H1 (cell line): ENCODE results near the gene ZCCHC9. TPM values are rescaled to one million over a fixed set of nuclear protein-coding genes. Genes with fewer than 3 reads are reported as not detected.

Experiments used
- CTCF ChIA-PET: fragments of 300-600 bp; sonication (Branson Sonifier 250); formaldehyde crosslinking; loops from one replicate; lab custom pipeline; 2021; ENCODE audit not compliant: partially characterized antibody; lab: Charles Lee
- POLR2A ChIA-PET: fragments of 300-600 bp; sonication (Branson Sonifier 250); formaldehyde crosslinking; loops from one replicate; lab custom pipeline; 2021; ENCODE audit warnings: inconsistent platforms; ENCODE audit not compliant: partially characterized antibody; lab: Charles Lee
- DNase-seq, 2 experiments: peaks; one replicate each; pipeline versions ENCODE4 v3.0.0 to v3.0.0-alpha.2; 2010 to 2022; ENCODE audit warnings: low spot score in 2 of 2, low read depth in 1 of 2, mixed read lengths in 1 of 2
- FAIRE-seq: peaks from 2 replicates; lab custom pipeline; 2011; peaks lifted over from hg19 to GRCh38; lab: Jason Lieb, UNC
- H2AFZ ChIP-seq: 2 replicates; pipeline ENCODE4 v1.8.1; 2012; ENCODE audit warnings: low read length, inconsistent platforms
- H2AK5ac ChIP-seq: 2 replicates; pipeline ENCODE4 v1.6.1; 2013; ENCODE audit warnings: low read depth, low read length
- H2BK120ac ChIP-seq: replicated peaks from 2 replicates; pipeline ENCODE3; 2013; ENCODE audit warnings: low read depth, low read length, inconsistent platforms
- H2BK12ac ChIP-seq: 2 replicates; pipeline ENCODE4 v1.6.1; 2013; ENCODE audit warnings: low read depth, low read length
- H2BK15ac ChIP-seq: 2 replicates; pipeline ENCODE4 v1.6.1; 2013; ENCODE audit warnings: low read length
- H2BK20ac ChIP-seq: 2 replicates; pipeline ENCODE4 v1.6.1; 2013; ENCODE audit warnings: low read length
- H2BK5ac ChIP-seq: 2 replicates; pipeline ENCODE4 v1.6.1; 2013; ENCODE audit warnings: low read depth, low read length
- H3K14ac ChIP-seq: 2 replicates; pipeline ENCODE4 v1.6.1; 2013; ENCODE audit warnings: inconsistent platforms; ENCODE audit not compliant: insufficient read length
- H3K18ac ChIP-seq: 2 replicates; pipeline ENCODE4 v1.6.1; 2013; ENCODE audit warnings: low read length; ENCODE audit errors: extremely low read depth
- H3K23ac ChIP-seq: 2 replicates; pipeline ENCODE4 v1.6.1; 2013; ENCODE audit warnings: inconsistent platforms; ENCODE audit not compliant: insufficient read length
- H3K23me2 ChIP-seq: 2 replicates; pipeline ENCODE4 v1.6.1; 2013; ENCODE audit warnings: low read depth, low read length
- H3K27ac ChIP-seq: 2 replicates; pipeline ENCODE4 v1.6.1; 2011; ENCODE audit warnings: low read depth, low read length, inconsistent platforms
- H3K27me3 ChIP-seq, 4 experiments: replicated peaks in 1 of 4; 1 replicate in 1 of 4; 2 replicates in 3 of 4; pipeline versions ENCODE4 v1.6.1 to v1.8.1; 2011 to 2013; ENCODE audit warnings: low read length in 3 of 4, mild to moderate bottlenecking in 3 of 4, inconsistent platforms in 2 of 4, mixed read lengths in 2 of 4, moderate library complexity in 1 of 4; ENCODE audit not compliant: control insufficient read depth in 3 of 4, insufficient read depth in 3 of 4; ENCODE audit errors: extremely low read depth in 1 of 4
- H3K36me3 ChIP-seq, 4 experiments: 2 replicates each; pipeline versions ENCODE4 v1.6.1 to v1.8.1; 2011 to 2013; ENCODE audit warnings: mild to moderate bottlenecking in 4 of 4, low read length in 3 of 4, moderate library complexity in 2 of 4, control low read depth in 1 of 4, inconsistent platforms in 1 of 4; ENCODE audit not compliant: insufficient read depth in 4 of 4, control insufficient read depth in 2 of 4
- H3K4ac ChIP-seq: replicated peaks from 2 replicates; pipeline ENCODE3; 2013; ENCODE audit warnings: low read length, low read depth, mixed read lengths, inconsistent platforms; ENCODE audit not compliant: insufficient read length
- H3K4me1 ChIP-seq, 4 experiments: replicated peaks in 1 of 4; 1 replicate in 1 of 4; 2 replicates in 3 of 4; pipeline versions ENCODE4 v1.6.1 to v1.8.1; 2011 to 2013; ENCODE audit warnings: low read length in 3 of 4, inconsistent platforms in 2 of 4, mixed read lengths in 1 of 4; ENCODE audit not compliant: insufficient read depth in 4 of 4, control insufficient read depth in 3 of 4
- H3K4me2 ChIP-seq, 2 experiments: 2 replicates each; pipeline versions ENCODE4 v1.6.1 to v1.8.1; 2011 to 2013; ENCODE audit warnings: low read depth in 2 of 2, low read length in 2 of 2, control low read depth in 1 of 2, inconsistent platforms in 1 of 2, mild to moderate bottlenecking in 1 of 2; ENCODE audit not compliant: insufficient read depth in 1 of 2
- H3K4me3 ChIP-seq, 4 experiments: fragments of 200-600, 300-600 bp in 1 of 4; sonication (generic), shearing (Covaris generic), sonication (Bioruptor Twin) in 1 of 4; 2 replicates each; pipeline versions ENCODE4 v1.5.1 to v1.8.1; 2011 to 2016; ENCODE audit warnings: low read length in 4 of 4, low read depth in 3 of 4, control low read depth in 2 of 4, inconsistent platforms in 2 of 4, mild to moderate bottlenecking in 2 of 4, mixed read lengths in 1 of 4, moderate library complexity in 1 of 4; ENCODE audit not compliant: insufficient read depth in 2 of 4; ENCODE audit errors: extremely low read depth in 1 of 4
- H3K56ac ChIP-seq: replicated peaks from 2 replicates; pipeline ENCODE3; 2013; ENCODE audit warnings: low read depth, mild to moderate bottlenecking, mixed read lengths, low read length, inconsistent platforms; ENCODE audit not compliant: insufficient read length
- H3K79me1 ChIP-seq: 2 replicates; pipeline ENCODE4 v1.6.1; 2013; ENCODE audit warnings: low read depth, low read length, control low read depth
- H3K79me2 ChIP-seq, 2 experiments: 2 replicates each; pipeline versions ENCODE4 v1.6.1 to v1.8.1; 2012 to 2013; ENCODE audit warnings: low read length in 2 of 2, mild to moderate bottlenecking in 2 of 2, inconsistent platforms in 1 of 2; ENCODE audit not compliant: insufficient read depth in 2 of 2, control insufficient read depth in 1 of 2
- H3K9ac ChIP-seq, 4 experiments: replicated peaks in 1 of 4; 1 replicate in 1 of 4; 2 replicates in 3 of 4; pipeline versions ENCODE4 v1.6.1 to v1.8.1; 2011 to 2013; ENCODE audit warnings: low read depth in 3 of 4, low read length in 3 of 4, control low read depth in 2 of 4, mild to moderate bottlenecking in 2 of 4, moderate library complexity in 2 of 4, inconsistent platforms in 1 of 4; ENCODE audit errors: extremely low read depth in 1 of 4
- H3K9me3 ChIP-seq, 2 experiments: 2 replicates each; pipeline versions ENCODE4 v1.6.1 to v1.8.1; 2012 to 2013; ENCODE audit warnings: mild to moderate bottlenecking in 2 of 2, moderate library complexity in 2 of 2, control low read depth in 1 of 2, inconsistent platforms in 1 of 2, low read depth in 1 of 2, low read length in 1 of 2, mixed read lengths in 1 of 2; ENCODE audit not compliant: insufficient read depth in 2 of 2
- H4K20me1 ChIP-seq, 2 experiments: replicated peaks in 1 of 2; 2 replicates each; pipeline versions ENCODE3 to v1.8.1; 2011 to 2013; ENCODE audit warnings: inconsistent platforms in 2 of 2, low read length in 2 of 2, mild to moderate bottlenecking in 1 of 2; ENCODE audit not compliant: insufficient read depth in 2 of 2, control insufficient read depth in 1 of 2
- H4K5ac ChIP-seq: 2 replicates; pipeline ENCODE4 v1.6.1; 2013; ENCODE audit warnings: low read length, low read depth, mixed read lengths, inconsistent platforms; ENCODE audit not compliant: insufficient read length
- H4K8ac ChIP-seq: 2 replicates; pipeline ENCODE4 v1.8.0; 2013; ENCODE audit warnings: mild to moderate bottlenecking, moderate library complexity, low read length, inconsistent platforms; ENCODE audit not compliant: insufficient read depth; ENCODE audit errors: extremely low read depth
- H4K91ac ChIP-seq: replicated peaks from 2 replicates; pipeline ENCODE3; 2013; ENCODE audit warnings: low read length, mixed read lengths, inconsistent platforms; ENCODE audit not compliant: insufficient read length
- FOSL1 ChIP-seq: IDR thresholded peaks from 2 replicates; pipeline ENCODE4 v1.6.1; 2011; ENCODE audit warnings: mild to moderate bottlenecking, low read depth, low read length, moderate library complexity; ENCODE audit not compliant: insufficient read depth
- JUN ChIP-seq: IDR thresholded peaks from 2 replicates; pipeline ENCODE4 v1.6.1; 2011; ENCODE audit warnings: low read depth, mild to moderate bottlenecking, improper control_type of control experiment, low read length
- PHF8 ChIP-seq: fragments of 200-600 bp; sonication (generic); conservative IDR thresholded peaks from 2 replicates; pipeline ENCODE4 v1.7.1; 2012; ENCODE audit warnings: low read depth, mild to moderate bottlenecking, inconsistent platforms, low read length, moderate library complexity
- SIN3A ChIP-seq, 2 experiments: IDR thresholded peaks in 1 of 2; conservative IDR thresholded peaks in 1 of 2; 2 replicates each; pipeline ENCODE4 v1.6.1; 2011 to 2012; ENCODE audit warnings: low read length in 2 of 2, improper control_type of control experiment in 1 of 2, low read depth in 1 of 2, mild to moderate bottlenecking in 1 of 2
- WGBS, 2 experiments: shearing (Covaris generic) in 1 of 2; methylation state at CpG; one replicate each; pipeline versions ENCODE4 v1.1.6 to v1.1.7; 2013 to 2015; ENCODE audit warnings: low lambda C conversion rate in 2 of 2, mixed read lengths in 2 of 2, inconsistent platforms in 1 of 2, low coverage in 1 of 2, missing lambda C conversion rate in 1 of 2; ENCODE audit not compliant: insufficient replicate concordance in 2 of 2, insufficient coverage in 1 of 2, insufficient read length in 1 of 2; ENCODE audit errors: extremely low coverage in 1 of 2, missing lambda C conversion rate in 1 of 2; 5-methylcytosine and 5-hydroxymethylcytosine counted together
- polyA plus RNA-seq, 7 experiments: library from polyadenylated mRNA; depleted of rRNA in 3 of 7; stranded (reverse) in 5 of 7; unstranded in 2 of 7; fragments of >200 nt in 5 of 7; fragments of 200-250 nt in 2 of 7; gene quantifications; 1 replicate in 5 of 7; 2 replicates in 1 of 7; 4 replicates in 1 of 7; pipeline versions ENCODE4 v1.2.1 to v1.2.3, GENCODE V29; 2011 to 2013; ENCODE audit warnings: missing spikeins in 2 of 7, mixed read lengths in 2 of 7
- total RNA-seq: library from RNA; stranded (reverse); fragmentation: NEBNext Ultra II Directional; extraction: Animal tissue kit (Norgen Biotek cat#: 25700); gene quantifications from 2 replicates; pipeline ENCODE4 v1.2.1, GENCODE V29; 2021

The ZCCHC9 gene
- total and polyA plus RNA-seq, 2 of the 8 experiments (the other 6 are each of a cell fraction or from before 2014, with no cell fraction given), result 10.9 to 33.6 TPM

DNA sequence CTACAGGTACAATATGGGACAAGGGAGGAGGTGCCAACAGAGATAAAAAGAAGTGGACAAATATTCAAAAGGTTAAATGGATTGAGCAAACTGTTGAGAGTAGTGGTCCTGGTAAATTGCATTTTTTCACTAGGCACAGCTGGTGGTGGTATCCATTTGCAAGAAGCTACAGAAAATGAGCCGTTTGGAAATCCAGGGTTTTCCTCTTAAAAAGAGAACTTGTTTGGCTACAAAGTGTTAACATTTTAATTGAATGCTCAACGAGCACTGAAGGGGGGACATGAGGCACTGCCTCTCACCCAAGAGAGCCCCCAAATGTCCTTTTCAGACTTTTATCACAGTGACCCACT is 491 bp upstream of the ZCCHC9 start:
- POLR2A ChIA-PET, result interaction anchor here (1.6 to 3.7 kb wide), 4 partner anchors 13 to 93 kb away, joined by 6 to 33 read pairs (median 12); partner anchors contain the start of genes ACOT12 and CKMT2
- DNase-seq, result no peak

More for the DNA sequence above, 491 bp upstream of the ZCCHC9 start:
- WGBS, 2 experiments, result 7% methylated on average over 2 of the region's 2 CpGs; no CpG with 5 or more reads in 1 of the 2 experiments
- H3K18ac ChIP-seq, result no peak overlapping the region
- no peak for TF ChIP-seq PHF8
- TF ChIP-seq SIN3A (conservative IDR thresholded peaks at IDR 0.05 in 1 of 2, IDR thresholded peaks at IDR 0.05 in 1 of 2; ENCODE audit: low read depth in 1 of 2, low read length in 2 of 2), result no peak
- no peak for TF ChIP-seq JUN
- TF ChIP-seq FOSL1, result no peak
- no peak overlapping the region for H2AK5ac ChIP-seq
- peak overlapping the region; percentile 83 for H3K27ac ChIP-seq
- no peak overlapping the region for H3K14ac ChIP-seq
- peaks cover 0 to 8% (median 5%) of the 10 kb centered on the region in 4 experiments; a peak in 3 of 7 replicates for H3K4me1 ChIP-seq
- H4K91ac ChIP-seq, result no peak overlapping the region
- no peak overlapping the region for H2BK15ac ChIP-seq
- H4K8ac ChIP-seq, result peak overlapping the region; percentile 93; the same call in 1 of the 2 replicates
- H2BK5ac ChIP-seq, result peak overlapping the region; percentile 96; the same call in 1 of the 2 replicates
- no peak overlapping the region for H4K5ac ChIP-seq
- H3K9me3 ChIP-seq, result no peaks in the 10 kb centered on the region
- peak overlapping the region; percentile 62 for H3K56ac ChIP-seq
- no peak overlapping the region for H2BK120ac ChIP-seq
- no peak overlapping the region for H3K4ac ChIP-seq
- peak overlapping the region; percentile 81 to 86 for H3K4me2 ChIP-seq
- peak overlapping the region; percentile 30; the same call in 1 of the 2 replicates for H2BK12ac ChIP-seq
- no peaks in the 10 kb centered on the region for H4K20me1 ChIP-seq
- peak overlapping the region; percentile 59 to 96 (median 94) for H3K9ac ChIP-seq
- peaks cover 3% of the 10 kb centered on the region; the same call in 1 of the 2 replicates for H3K23me2 ChIP-seq
- H3K79me1 ChIP-seq, result 0 out of 2 replicates have a peak, but pooled peaks cover 3% of the 10 kb centered on the region
- no peak for FAIRE-seq
- H3K79me2 ChIP-seq, result peaks cover 4 to 47% of the 10 kb centered on the region in 2 experiments; a peak in 3 of 4 replicates
- H3K36me3 ChIP-seq, result peaks cover 0 to 4% (median 0%) of the 10 kb centered on the region in 4 experiments; a peak in 1 of 8 replicates
- CTCF ChIA-PET, result interaction anchor here (0.8 to 3.9 kb wide), 8 partner anchors 10 to 110 kb away, joined by 3 to 19 read pairs (median 7); partner anchors contain the start of gene CKMT2
- H2AFZ ChIP-seq, result peak overlapping the region; percentile 95
- H3K27me3 ChIP-seq, result no peaks in the 10 kb centered on the region
- no peak overlapping the region for H2BK20ac ChIP-seq
- H3K4me3 ChIP-seq, result peak overlapping the region; percentile 83 to 95 (median 92)
- H3K23ac ChIP-seq, result no peak overlapping the region
